PC-3 (cell line): ENCODE results near the gene KISS1R. TPM values are rescaled to one million over a fixed set of nuclear protein-coding genes. Genes with fewer than 3 reads are reported as not detected.

Source experiments
- ATAC-seq: fragments of 200-7000 bp; cut with Tn5 transposase; 2 replicates; pipeline ENCODE4 v1.9.1; 2020; ENCODE audit warnings: mild to moderate bottlenecking, moderate library complexity
- BruUV-seq: library from RNA; stranded (reverse); fragments of 400-500 nt; replicated peaks from 2 replicates; lab custom pipeline; 2021; lab: Mats Ljungman, UMichigan
- CTCF ChIA-PET: fragments of 300-600 bp; sonication (Branson Sonifier 250); formaldehyde crosslinking; loops from one replicate; lab custom pipeline; 2022; ENCODE audit warnings: antibody characterized with exemption; lab: Charles Lee
- POLR2A ChIA-PET: fragments of 300-600 bp; sonication (Branson Sonifier 250); formaldehyde crosslinking; loops from one replicate; lab custom pipeline; 2022; ENCODE audit warnings: antibody characterized with exemption; ENCODE audit not compliant: unreplicated experiment; lab: Charles Lee
- DNase-seq: peaks from one replicate; pipeline ENCODE4 v3.0.0-alpha.2; 2015
- H2AFZ ChIP-seq: fragments of 300-600 bp; sonication (generic); 2 replicates; pipeline ENCODE4 v1.6.0; 2016; ENCODE audit warnings: antibody characterized with exemption, low read length
- H3F3A ChIP-seq: fragments of 300-600 bp; sonication (generic); one replicate; pipeline ENCODE4 v1.6.0; 2017; ENCODE audit warnings: antibody characterized with exemption, low read length, control low read depth, mild to moderate bottlenecking; ENCODE audit not compliant: unreplicated experiment
- H3K27ac ChIP-seq: fragments of 300-600 bp; sonication (generic); 2 replicates; pipeline ENCODE4 v1.5.1; 2016; ENCODE audit warnings: mild to moderate bottlenecking, low read length
- H3K27me3 ChIP-seq: fragments of 300-600 bp; sonication (generic); 2 replicates; pipeline ENCODE4 v1.6.1; 2016; ENCODE audit warnings: low read length, mixed read lengths
- H3K36me3 ChIP-seq: fragments of 300-600 bp; sonication (generic); 2 replicates; pipeline ENCODE4 v1.6.1; 2016; ENCODE audit warnings: low read depth, mixed run types, low read length, mixed read lengths
- H3K4me1 ChIP-seq: fragments of 300-600 bp; sonication (generic); 2 replicates; pipeline ENCODE4 v1.5.1; 2016; ENCODE audit warnings: low read length; ENCODE audit not compliant: insufficient read depth
- H3K4me2 ChIP-seq: fragments of 300-600 bp; sonication (generic); 2 replicates; pipeline ENCODE4 v1.6.0; 2016; ENCODE audit warnings: low read length
- H3K4me3 ChIP-seq: fragments of 300-600 bp; sonication (generic); 2 replicates; pipeline ENCODE4 v1.5.1; 2016; ENCODE audit warnings: mild to moderate bottlenecking, low read length, mixed read lengths
- H3K79me2 ChIP-seq: fragments of 300-600 bp; sonication (generic); 2 replicates; pipeline ENCODE4 v1.6.1; 2017; ENCODE audit warnings: low read length, mixed read lengths
- H3K9ac ChIP-seq: fragments of 300-600 bp; sonication (generic); 2 replicates; pipeline ENCODE4 v1.6.0; 2016; ENCODE audit warnings: mild to moderate bottlenecking, low read length
- H3K9me2 ChIP-seq: fragments of 300-600 bp; sonication (generic); replicated peaks from 2 replicates; pipeline ENCODE4 v1.6.1; 2016; ENCODE audit warnings: mixed run types, low read length, mixed read lengths
- H3K9me3 ChIP-seq: fragments of 300-600 bp; sonication (generic); 2 replicates; pipeline ENCODE4 v1.6.1; 2016; ENCODE audit warnings: low read length, mixed read lengths
- H4K20me1 ChIP-seq: fragments of 300-600 bp; sonication (generic); 2 replicates; pipeline ENCODE4 v1.6.1; 2016; ENCODE audit warnings: low read length, mixed read lengths
- CTCF ChIP-seq: fragments of 300-600 bp; sonication (generic); conservative IDR thresholded peaks from 2 replicates; pipeline ENCODE4 v1.5.1; 2017; ENCODE audit warnings: antibody characterized with exemption, low read depth, mild to moderate bottlenecking, low read length
- EZH2 ChIP-seq: fragments of 300-600 bp; sonication (generic); IDR thresholded peaks from one replicate; pipeline ENCODE4 v1.6.1; 2017; ENCODE audit warnings: antibody characterized with exemption, mild to moderate bottlenecking, low read length; ENCODE audit not compliant: unreplicated experiment
- EZH2phosphoT487 ChIP-seq: fragments of 300-600 bp; sonication (generic); IDR thresholded peaks from 2 replicates; pipeline ENCODE4 v1.6.1; 2018; ENCODE audit warnings: mild to moderate bottlenecking, antibody characterized with exemption, low read length, borderline replicate concordance
- intact Hi-C: fragments of 100-400 bp; cut with micrococcal nuclease; formaldehyde crosslinking; loops from 2 replicates; pipeline ENCODE4 v1.9.0; 2023
- total RNA-seq: library from RNA; depleted of rRNA; stranded (reverse); fragments of >200 nt; gene quantifications from 2 replicates; pipeline ENCODE4 v1.2.3, GENCODE V29; 2014; rRNA removed

Gene KISS1R
- total RNA-seq, 1 experiment from 2014 or later, result 3.9 TPM

GRCh38 chr19:964761-965694, 47.9 kb downstream of the KISS1R start:
- Histone ChIP-seq H3K36me3 (no peaks in the 10 kb centered on the region), H3K4me2 (no peak overlapping the region), H2AFZ (no peak overlapping the region), H3K27ac (no peak overlapping the region), H3K79me2 (no peaks in the 10 kb centered on the region), H3K9me3 (no peaks in the 10 kb centered on the region), H3K4me3 (no peak overlapping the region), H3K9ac (no peak overlapping the region), H3K27me3 (no peaks in the 10 kb centered on the region), H3K9me2 (no peaks in the 10 kb centered on the region), H3K4me1 (peaks cover 5% of the 10 kb centered on the region; the same call in 1 of the 2 replicates), H3F3A (no peaks in the 10 kb centered on the region), H4K20me1 (no peaks in the 10 kb centered on the region)
- BruUV-seq, result no TSS peak
- TF ChIP-seq EZH2, result no peak
- TF ChIP-seq EZH2phosphoT487, result no peak
- TF ChIP-seq CTCF, result no peak
- CTCF ChIA-PET, result no interaction called here
- DNase-seq (peak; percentile 27), ATAC-seq (no peak)
- intact Hi-C loops, result no loop called here
- POLR2A ChIA-PET, result no interaction called here

- intact Hi-C loops, result no loop called here
- H3K4me3 ChIP-seq, result no peak overlapping the region
- H3K9me2 ChIP-seq, result no peaks in the 10 kb centered on the region
- ATAC-seq, result no peak
- no peaks in the 10 kb centered on the region for H3K79me2 ChIP-seq
- peaks cover 7% of the 10 kb centered on the region for H3K36me3 ChIP-seq
- ChIA-PET CTCF (no interaction called here), POLR2A (no interaction called here)
- DNase-seq, result no peak
- TF ChIP-seq CTCF, result no peak
- 0 out of 2 replicates have a peak, but pooled peaks cover 4% of the 10 kb centered on the region for H3K9me3 ChIP-seq
- BruUV-seq, result no TSS peak
- no peaks in the 10 kb centered on the region for H3K27me3 ChIP-seq
- H3K4me1 ChIP-seq, result peaks cover 5% of the 10 kb centered on the region; the same call in 1 of the 2 replicates
- H4K20me1 ChIP-seq, result no peaks in the 10 kb centered on the region
- H3F3A ChIP-seq, result no peaks in the 10 kb centered on the region
- H2AFZ ChIP-seq, result no peak overlapping the region
- H3K9ac ChIP-seq, result no peak overlapping the region
- no peak overlapping the region for H3K4me2 ChIP-seq
- H3K27ac ChIP-seq, result no peak overlapping the region
These were observed 49.5 kb downstream of the KISS1R start for GRCh38 chr19:966485-967088.

Other genes starting within 250 kb of the KISS1R start
- 49.9 and 53.3 TPM in 2 replicates for gene FSTL3, start 240.9 kb upstream of the KISS1R start, total RNA-seq
- gene PRSS57, start 221.9 kb upstream of the KISS1R start, total RNA-seq, result not detected in 2 replicates
- gene PALM, start 208.4 kb upstream of the KISS1R start, total RNA-seq, result 10.8 and 13.0 TPM in 2 replicates
- 115 and 130 TPM in 2 replicates for gene MISP, start 166.2 kb upstream of the KISS1R start, total RNA-seq
- 395 and 412 TPM in 2 replicates for gene PTBP1, start 119.9 kb upstream of the KISS1R start, total RNA-seq
- gene PLPPR3, start 95.4 kb upstream of the KISS1R start, total RNA-seq, result not detected in 2 replicates
- not detected in 2 replicates for gene AZU1, start 89.5 kb upstream of the KISS1R start, total RNA-seq
- gene PRTN3, start 76.3 kb upstream of the KISS1R start, total RNA-seq, result 0.29 and 0.40 TPM in 2 replicates
- gene ELANE, start 65.0 kb upstream of the KISS1R start, total RNA-seq, result not detected in 2 replicates
- gene CFD, start 57.7 kb upstream of the KISS1R start, total RNA-seq, result 22.4 and 38.0 TPM in 2 replicates
- 25.9 and 41.6 TPM in 2 replicates for gene MED16, start 24.1 kb upstream of the KISS1R start, total RNA-seq
- not detected in 2 replicates for gene RNU6-9, start 23.8 kb upstream of the KISS1R start, total RNA-seq
- gene R3HDM4, start 4.1 kb upstream of the KISS1R start, total RNA-seq, result 34.0 and 44.9 TPM in 2 replicates
- 5.6 and 13.9 TPM in 2 replicates for gene ARID3A, start 8.7 kb downstream of the KISS1R start, total RNA-seq
- gene WDR18, start 67.0 kb downstream of the KISS1R start, total RNA-seq, result 56.7 and 99.6 TPM in 2 replicates
- gene GRIN3B, start 83.1 kb downstream of the KISS1R start, total RNA-seq, result 0.63 and 0.69 TPM in 2 replicates
- 136 and 162 TPM in 2 replicates for gene TMEM259, start 103.8 kb downstream of the KISS1R start, total RNA-seq
- gene RNU6-2, start 104.2 kb downstream of the KISS1R start, total RNA-seq, result not detected in 2 replicates
- 97.9 and 107 TPM in 2 replicates for gene CNN2, start 109.3 kb downstream of the KISS1R start, total RNA-seq
- 27.3 and 31.3 TPM in 2 replicates for gene ABCA7, start 122.8 kb downstream of the KISS1R start, total RNA-seq
- 45.3 and 68.4 TPM in 2 replicates for gene ARHGAP45, start 149.8 kb downstream of the KISS1R start, total RNA-seq
- gene POLR2E, start 178.0 kb downstream of the KISS1R start, total RNA-seq, result 335 and 375 TPM in 2 replicates
- gene GPX4, start 186.7 kb downstream of the KISS1R start, total RNA-seq, result 517 and 644 TPM in 2 replicates